ENCODE results near the gene CPZ. TPM values are rescaled to one million over a fixed set of nuclear protein-coding genes. Genes with fewer than 3 reads are reported as not detected.

CPZ gene
- total RNA-seq, 1 experiment from 2014 or later: 37.3 TPM

GRCh38 chr4:8548731-8549351 is 43.7 kb upstream of the CPZ start:
- no peaks in the 10 kb centered on the region for H3K4me1 ChIP-seq (ENCODE audit: insufficient read depth, low read length)
- Mint-ChIP-seq H3K27ac (peak overlapping the region in 1 of 3 experiments; percentile 49; a peak in 2 of 7 replicates), H3K4me1 (peaks cover 18 to 31% of the 10 kb centered on the region in 2 experiments), H3K27me3 (ENCODE audit: low read depth) (peaks cover 4% of the 10 kb centered on the region), H3K36me3 (ENCODE audit: insufficient read depth in 1 of 3, low read depth in 3 of 3) (no peaks in the 10 kb centered on the region), H3K9me3 (no peaks in the 10 kb centered on the region; a peak in 1 of 5 replicates), H3K4me3 (no peak overlapping the region)
- no peak for DNase-seq
- no peaks in the 10 kb centered on the region for H3K23me2 ChIP-seq (ENCODE audit: insufficient read length, low read depth, low read length, poor library complexity, severe bottlenecking)
- no peaks in the 10 kb centered on the region for H3K79me2 ChIP-seq (ENCODE audit: insufficient read depth, low read length)
- no peaks in the 10 kb centered on the region for H3K27me3 ChIP-seq (ENCODE audit: insufficient read depth, low read length)
- H2BK12ac ChIP-seq (ENCODE audit: insufficient read length, low read depth, low read length): no peak overlapping the region
- no peak overlapping the region for H2BK120ac ChIP-seq (ENCODE audit: low read depth, low read length, poor library complexity, severe bottlenecking)
- no peak overlapping the region for H3K14ac ChIP-seq (ENCODE audit: insufficient read depth, low read length)
- H4K5ac ChIP-seq (ENCODE audit: insufficient read length, low read depth, low read length): no peak overlapping the region
- no peak overlapping the region for H2BK20ac ChIP-seq (ENCODE audit: low read depth, low read length, poor library complexity, severe bottlenecking)
- peaks cover 2% of the 10 kb centered on the region for H4K20me1 ChIP-seq (ENCODE audit: control insufficient read depth, insufficient read depth, insufficient read length)
- no peak overlapping the region for H4K91ac ChIP-seq (ENCODE audit: insufficient read length, low read depth, low read length)
- no peak overlapping the region for H3T11ph ChIP-seq (ENCODE audit: low read length)
- WGBS (ENCODE audit: extremely low coverage, insufficient read length, low lambda C conversion rate): no CpG with 5 or more reads among the region's 14 CpGs
- H3K9me3 ChIP-seq (ENCODE audit: control insufficient read depth, low read depth, low read length): no peaks in the 10 kb centered on the region
- no peak overlapping the region for H3K4ac ChIP-seq (ENCODE audit: low read depth, low read length)
- H2AFZ ChIP-seq (ENCODE audit: low read length): no peak overlapping the region
- H3K4me2 ChIP-seq (ENCODE audit: insufficient read depth, insufficient read length, low read length): no peak overlapping the region
- TF ChIP-seq CTCF (conservative IDR thresholded peaks at IDR 0.05): no peak
- H3K56ac ChIP-seq (ENCODE audit: insufficient read length, low read depth, low read length): no peak overlapping the region
- H3K9ac ChIP-seq (ENCODE audit: extremely low read depth, insufficient read length, low read length): no peak overlapping the region
- no peak overlapping the region for H2BK5ac ChIP-seq (ENCODE audit: insufficient read length, low read length)
- H3K18ac ChIP-seq (ENCODE audit: insufficient read length, low read depth, low read length): no peak overlapping the region
- no peak overlapping the region for H2BK15ac ChIP-seq (ENCODE audit: low read depth, low read length)
- no peak overlapping the region for H3K23ac ChIP-seq (ENCODE audit: insufficient read length, low read depth, low read length)
- no peak overlapping the region for H3K27ac ChIP-seq (ENCODE audit: insufficient read length, low read depth, low read length)
- no peak overlapping the region for H4K8ac ChIP-seq (replicated peaks; ENCODE audit: insufficient read length, low read depth, low read length)
- H2AK5ac ChIP-seq (ENCODE audit: insufficient read length, low read length): no peak overlapping the region
- no peaks in the 10 kb centered on the region for H3K79me1 ChIP-seq (ENCODE audit: insufficient read depth, low read depth, low read length, poor library complexity, severe bottlenecking)
